ENCODE results near the gene KRTAP10-4.

DNA sequence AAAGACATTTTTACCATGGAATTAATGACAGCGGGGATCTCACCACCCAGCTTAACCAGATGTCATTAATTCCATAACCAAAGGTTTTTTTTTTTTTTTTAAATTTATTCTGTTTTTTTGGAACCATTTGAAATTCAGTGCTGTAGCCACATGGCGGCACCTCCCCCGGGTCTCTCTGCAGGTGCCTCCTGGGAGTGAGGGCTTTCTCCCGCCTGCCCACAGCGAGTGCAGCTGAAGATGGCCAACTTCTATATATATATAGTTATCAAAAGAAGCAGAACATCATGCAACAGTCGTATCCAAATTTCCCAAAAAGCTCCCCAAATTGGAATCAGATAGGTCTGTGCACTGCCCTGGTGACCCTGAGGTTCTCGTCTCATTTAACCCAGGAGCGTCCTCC lies 41.9 kb downstream of the KRTAP10-4 start:
- TF ChIP-seq EP300 (IDR thresholded peaks at IDR 0.05) (no peak), POLR2A (IDR thresholded peaks at IDR 0.05) (no peak)
- TF ChIP-seq, protein P1, sequence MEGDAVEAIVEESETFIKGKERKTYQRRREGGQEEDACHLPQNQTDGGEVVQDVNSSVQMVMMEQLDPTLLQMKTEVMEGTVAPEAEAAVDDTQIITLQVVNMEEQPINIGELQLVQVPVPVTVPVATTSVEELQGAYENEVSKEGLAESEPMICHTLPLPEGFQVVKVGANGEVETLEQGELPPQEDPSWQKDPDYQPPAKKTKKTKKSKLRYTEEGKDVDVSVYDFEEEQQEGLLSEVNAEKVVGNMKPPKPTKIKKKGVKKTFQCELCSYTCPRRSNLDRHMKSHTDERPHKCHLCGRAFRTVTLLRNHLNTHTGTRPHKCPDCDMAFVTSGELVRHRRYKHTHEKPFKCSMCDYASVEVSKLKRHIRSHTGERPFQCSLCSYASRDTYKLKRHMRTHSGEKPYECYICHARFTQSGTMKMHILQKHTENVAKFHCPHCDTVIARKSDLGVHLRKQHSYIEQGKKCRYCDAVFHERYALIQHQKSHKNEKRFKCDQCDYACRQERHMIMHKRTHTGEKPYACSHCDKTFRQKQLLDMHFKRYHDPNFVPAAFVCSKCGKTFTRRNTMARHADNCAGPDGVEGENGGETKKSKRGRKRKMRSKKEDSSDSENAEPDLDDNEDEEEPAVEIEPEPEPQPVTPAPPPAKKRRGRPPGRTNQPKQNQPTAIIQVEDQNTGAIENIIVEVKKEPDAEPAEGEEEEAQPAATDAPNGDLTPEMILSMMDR (IDR thresholded peaks at IDR 0.05): no peak
